Activated CD4-positive, CD25-positive, alpha-beta regulatory T cell (primary cell): ENCODE data around the gene KLK2.

Experiments
- DNase-seq, 4 experiments: peaks; one replicate each; lab custom pipeline; 2025; lab: John Stamatoyannopoulos, UW

KLK2 gene

GRCh38 chr19:50925734-50926133 is 52.5 kb downstream of the KLK2 start:
- DNase-seq = no peak

- no peak for DNase-seq
These were observed 52.9 kb downstream of the KLK2 start for GRCh38 chr19:50926144-50926543.

GRCh38 chr19:50928831-50929230 is 55.6 kb downstream of the KLK2 start:
- no peak for DNase-seq
